ENCODE results near the gene DKK1.

DNA sequence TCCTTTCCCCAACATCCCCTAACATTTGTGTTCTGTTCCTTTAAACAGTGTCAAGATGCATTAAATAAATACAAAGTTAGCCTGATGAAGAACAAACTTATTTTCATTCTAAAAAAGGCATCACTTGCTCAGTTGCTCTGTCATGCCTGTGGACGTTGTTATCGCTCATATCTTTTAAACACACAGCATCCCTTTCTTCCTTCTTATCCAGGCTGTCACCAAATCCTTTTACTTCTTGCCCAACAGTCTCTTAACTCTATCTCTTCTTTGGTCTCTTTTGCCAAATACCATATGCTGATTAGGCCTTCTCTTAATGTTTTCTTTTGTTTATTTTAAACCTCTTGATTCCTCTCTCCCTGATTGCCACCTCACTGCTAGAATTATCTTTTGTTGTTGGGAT, 43.9 kb downstream of the DKK1 start:
- TF ChIP-seq, protein P1, sequence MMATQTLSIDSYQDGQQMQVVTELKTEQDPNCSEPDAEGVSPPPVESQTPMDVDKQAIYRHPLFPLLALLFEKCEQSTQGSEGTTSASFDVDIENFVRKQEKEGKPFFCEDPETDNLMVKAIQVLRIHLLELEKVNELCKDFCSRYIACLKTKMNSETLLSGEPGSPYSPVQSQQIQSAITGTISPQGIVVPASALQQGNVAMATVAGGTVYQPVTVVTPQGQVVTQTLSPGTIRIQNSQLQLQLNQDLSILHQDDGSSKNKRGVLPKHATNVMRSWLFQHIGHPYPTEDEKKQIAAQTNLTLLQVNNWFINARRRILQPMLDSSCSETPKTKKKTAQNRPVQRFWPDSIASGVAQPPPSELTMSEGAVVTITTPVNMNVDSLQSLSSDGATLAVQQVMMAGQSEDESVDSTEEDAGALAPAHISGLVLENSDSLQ (IDR thresholded peaks at IDR 0.05), result no peak
- no peak for TF ChIP-seq FOXK2 (IDR thresholded peaks at IDR 0.05)
- TF ChIP-seq SP1 (IDR thresholded peaks at IDR 0.05), result no peak
- no peak for TF ChIP-seq SUZ12 (IDR thresholded peaks at IDR 0.05)
- TF ChIP-seq FOXA1 (IDR thresholded peaks at IDR 0.05), result no peak
- no peak for TF ChIP-seq ARNT (IDR thresholded peaks at IDR 0.05)
- no peak for TF ChIP-seq ELF4 (IDR thresholded peaks at IDR 0.05)
- no peak for TF ChIP-seq NFRKB (IDR thresholded peaks at IDR 0.05)
- TF ChIP-seq LEF1 (IDR thresholded peaks at IDR 0.05; ENCODE audit: borderline replicate concordance), result no peak
- no peak for TF ChIP-seq L3MBTL2 (conservative IDR thresholded peaks at IDR 0.05)
- no peak for TF ChIP-seq HDGF (IDR thresholded peaks at IDR 0.05; ENCODE audit: borderline replicate concordance)
- no peak for TF ChIP-seq FOXM1 (IDR thresholded peaks at IDR 0.05; ENCODE audit: borderline replicate concordance)

Data from HEK293T (cell line).